Activated CD4-positive, alpha-beta T cell treated with anti-CD3 and anti-CD28 coated beads for 24 hours (primary cell): ENCODE results near the gene PYGB.
"Not testable (repeated sequence)": the region's sequence is repeated elsewhere in the genome, so short reads cannot be mapped to it uniquely, and the experiment has no call there.

Experiments used
- DNase-seq, 2 donors: peaks; one replicate each; pipeline ENCODE4 v3.0.0-alpha.2; 2020; ENCODE audit warnings: low read depth in 2 of 2

Gene PYGB

GRCh38 chr20:25296094-25297093, 48.5 kb downstream of the PYGB start:
- no peak for DNase-seq

- no peak for DNase-seq
These were observed 49.4 kb downstream of the PYGB start for GRCh38 chr20:25297141-25297905.

DNA sequence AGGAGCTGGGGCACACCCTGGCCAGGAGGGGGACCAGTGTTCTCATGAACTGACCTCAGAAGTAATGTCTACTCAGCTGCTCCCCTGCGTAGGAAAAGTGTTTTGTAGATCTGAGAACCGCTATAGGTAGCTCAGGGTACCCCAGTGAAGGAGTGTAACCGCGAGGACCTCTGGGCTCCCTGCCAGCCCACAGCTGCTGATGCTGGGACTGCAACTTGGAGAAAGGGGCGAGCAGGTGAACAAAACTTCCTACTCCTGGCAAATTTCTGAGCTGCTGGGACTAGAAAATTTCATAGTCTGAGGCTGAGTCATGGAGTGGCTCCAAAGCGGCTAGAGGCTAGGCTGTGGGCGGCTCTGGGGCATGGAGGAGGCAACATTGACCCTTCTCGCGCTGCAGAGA, 51.9 kb downstream of the PYGB start:
- DNase-seq, result no peak

DNA sequence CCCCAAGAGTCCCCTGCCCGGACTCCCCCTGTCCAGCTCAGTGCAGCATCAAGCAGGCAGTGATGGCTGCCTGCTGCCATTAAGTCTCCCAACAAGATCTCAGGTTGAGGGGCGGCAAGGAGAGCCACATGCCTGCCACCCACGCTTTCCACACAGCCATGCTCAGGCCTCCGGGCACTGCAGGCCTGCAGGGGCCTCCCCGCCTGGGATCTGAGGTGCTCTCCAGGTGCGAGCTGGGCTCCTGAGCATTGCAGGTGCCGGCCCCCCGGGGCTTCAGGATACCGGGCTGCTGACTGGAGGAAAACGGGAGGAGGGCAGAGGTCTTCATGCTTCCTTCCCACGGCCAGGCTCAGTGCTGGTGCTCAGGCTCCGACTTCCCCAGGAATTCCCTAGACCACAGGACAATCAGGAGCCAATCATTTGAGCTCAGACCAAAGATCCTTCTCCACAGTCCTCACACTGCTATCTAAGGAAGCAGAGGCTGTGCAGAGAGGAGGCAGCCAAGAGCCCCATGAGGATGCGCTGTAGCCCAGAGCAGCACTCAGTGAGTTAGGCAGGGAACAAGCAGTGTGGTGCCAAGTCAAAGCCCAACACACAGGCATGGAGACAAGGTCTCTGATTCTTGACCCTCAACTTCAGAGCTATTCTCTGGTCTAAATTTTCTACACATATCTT, 52.7 kb downstream of the PYGB start:
- DNase-seq, result no peak

GRCh38 chr20:25301357-25301920, 53.6 kb downstream of the PYGB start:
- no peak for DNase-seq

DNA sequence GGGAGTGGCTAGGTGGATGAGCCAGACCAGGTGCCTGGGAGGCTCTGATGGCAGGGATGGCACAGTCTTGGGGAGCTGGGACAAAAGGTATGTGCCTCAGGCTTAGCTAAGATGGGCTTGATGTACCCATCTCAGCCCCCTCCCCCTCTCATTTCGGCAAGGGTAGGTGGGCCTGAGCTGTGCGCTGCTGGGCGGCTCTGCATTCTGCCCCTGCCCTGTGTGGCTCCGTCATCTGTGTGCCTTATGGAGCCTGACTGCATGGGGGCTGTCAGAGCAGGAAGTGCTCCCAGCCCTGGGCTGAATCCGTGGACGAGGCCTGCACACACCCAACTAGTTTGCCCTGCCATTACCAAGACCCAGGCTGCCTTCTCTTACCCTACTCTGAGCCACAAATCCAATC, 54.7 kb downstream of the PYGB start:
- DNase-seq, result no peak

DNA sequence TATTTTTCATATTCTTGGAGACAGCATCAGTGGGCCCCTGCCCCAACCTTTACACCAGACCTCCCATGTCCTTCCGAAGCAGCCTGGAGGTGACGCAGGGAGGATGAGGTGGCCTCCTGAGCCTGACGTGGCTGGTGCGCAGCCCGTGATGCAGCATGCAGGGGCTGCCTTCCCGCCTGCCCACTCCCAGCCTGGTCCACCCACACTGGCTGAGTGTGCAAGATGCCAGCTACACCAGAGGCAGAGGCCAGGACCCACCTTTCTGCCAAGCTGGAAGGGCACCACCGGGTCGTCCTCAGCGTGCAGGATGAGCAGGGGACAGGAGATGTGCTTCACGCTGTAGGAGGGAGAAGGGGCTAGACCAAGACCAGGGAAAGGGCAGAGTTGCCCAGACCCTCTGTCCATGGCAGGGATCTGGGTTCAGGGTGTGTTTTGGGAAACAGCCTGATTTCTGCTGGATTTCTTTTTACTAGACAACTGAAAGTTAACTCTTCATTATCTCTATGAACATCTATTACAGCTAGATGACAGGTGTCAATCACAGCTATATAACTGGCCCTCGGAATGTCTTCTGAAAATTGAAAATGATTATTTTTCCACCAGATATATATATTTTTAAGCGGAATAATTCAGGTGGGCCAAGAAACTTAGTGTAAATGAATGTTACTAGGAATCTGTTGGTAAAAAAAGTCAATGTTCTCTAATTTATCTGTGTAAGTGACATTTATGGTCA, 55.6 kb downstream of the PYGB start:
- no peak for DNase-seq

- no peak for DNase-seq
These were observed 56.2 kb downstream of the PYGB start for GRCh38 chr20:25304025-25304549.

- DNase-seq, result no peak
These were observed 59.4 kb downstream of the PYGB start for GRCh38 chr20:25306991-25307903.

DNA sequence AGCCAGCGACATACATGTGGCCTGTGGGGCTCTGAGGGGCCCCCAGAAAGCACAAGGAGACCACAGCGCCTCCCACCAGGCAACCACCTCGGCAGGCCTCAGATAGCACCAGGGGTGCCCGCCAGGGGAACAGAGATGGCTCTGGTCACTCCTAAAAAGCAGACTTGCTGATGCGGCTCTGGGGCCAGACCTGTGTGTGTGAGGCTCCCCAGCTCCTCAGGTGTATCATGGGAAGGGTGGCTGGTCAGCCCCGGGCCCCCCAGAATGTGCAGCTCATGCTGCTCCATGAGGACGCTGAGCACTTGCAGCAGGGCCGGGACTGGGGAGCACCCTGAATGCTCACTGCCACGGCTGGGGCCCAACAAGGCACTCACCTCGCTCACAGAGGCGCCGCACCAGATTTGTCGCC, 60.2 kb downstream of the PYGB start:
- no peak for DNase-seq

GRCh38 chr20:25308671-25309394, 60.9 kb downstream of the PYGB start:
- no peak for DNase-seq

- no peak for DNase-seq
These were observed 61.7 kb downstream of the PYGB start for GRCh38 chr20:25309395-25310267.

- DNase-seq, result peak; percentile 26 to 28
These were observed 62.5 kb downstream of the PYGB start for GRCh38 chr20:25310268-25310920.

GRCh38 chr20:25310921-25311728, 63.2 kb downstream of the PYGB start:
- DNase-seq, result no peak

DNA sequence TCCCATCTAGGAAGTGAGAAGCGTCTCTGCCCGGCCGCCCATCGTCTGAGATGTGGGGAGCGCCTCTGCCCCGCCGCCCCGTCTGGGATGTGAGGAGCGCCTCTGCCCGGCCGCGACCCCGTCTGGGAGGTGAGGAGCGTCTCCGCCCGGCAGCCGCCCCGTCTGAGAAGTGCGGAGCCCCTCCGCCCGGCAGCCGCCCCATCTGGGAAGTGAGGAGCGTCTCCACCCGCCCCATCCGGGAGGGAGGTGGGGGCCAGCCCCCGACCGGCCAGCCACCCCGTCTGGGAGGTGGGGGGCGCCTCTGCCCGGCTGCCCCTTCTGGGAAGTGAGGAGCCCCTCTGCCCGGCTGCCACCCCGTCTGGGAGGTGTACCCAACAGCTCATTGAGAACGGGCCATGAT, 64.8 kb downstream of the PYGB start:
- DNase-seq, result not testable (repeated sequence)

GRCh38 chr20:25313593-25313992, 65.7 kb downstream of the PYGB start:
- DNase-seq, result no peak
